ENCODE measurements around the gene PPEF2. TPM values are rescaled to one million over a fixed set of nuclear protein-coding genes. Genes with fewer than 3 reads are reported as not detected.

The PPEF2 gene
- total RNA-seq, 3 donors from 2014 or later: 0.15 to 0.33 TPM; not detected in 1

DNA sequence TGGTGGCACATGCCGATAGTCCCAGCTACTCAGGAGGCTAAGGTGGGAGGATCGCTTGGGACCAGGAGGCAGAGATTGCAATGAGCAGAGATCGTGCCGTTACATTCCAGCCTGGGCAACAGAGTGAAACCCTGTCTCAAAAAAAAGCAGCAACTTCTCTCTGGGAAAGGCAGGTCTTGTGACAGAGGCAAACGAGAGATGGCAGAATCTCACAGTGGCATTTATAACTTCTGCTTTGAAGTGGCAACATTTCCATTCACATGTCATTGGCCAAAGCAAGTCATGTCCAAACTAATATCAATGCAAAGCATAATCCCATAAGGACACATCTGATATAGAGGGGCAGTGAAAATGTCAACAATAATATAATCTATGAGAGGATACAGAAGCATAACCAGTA is 79.8 kb downstream of the PPEF2 start:
- Histone ChIP-seq H3K9me3 (no peaks in the 10 kb centered on the region), H3K4me3 (no peak overlapping the region), H3K27ac (no peak overlapping the region), H3K27me3 (no peaks in the 10 kb centered on the region), H3K36me3 (no peaks in the 10 kb centered on the region), H3K4me1 (no peaks in the 10 kb centered on the region)
- no peak for DNase-seq (ENCODE audit: low spot score in 2 of 2)
- intact Hi-C loops (cut with DNase I; ENCODE audit: low total_unique reads): no loop called here
- TF ChIP-seq, protein P1, sequence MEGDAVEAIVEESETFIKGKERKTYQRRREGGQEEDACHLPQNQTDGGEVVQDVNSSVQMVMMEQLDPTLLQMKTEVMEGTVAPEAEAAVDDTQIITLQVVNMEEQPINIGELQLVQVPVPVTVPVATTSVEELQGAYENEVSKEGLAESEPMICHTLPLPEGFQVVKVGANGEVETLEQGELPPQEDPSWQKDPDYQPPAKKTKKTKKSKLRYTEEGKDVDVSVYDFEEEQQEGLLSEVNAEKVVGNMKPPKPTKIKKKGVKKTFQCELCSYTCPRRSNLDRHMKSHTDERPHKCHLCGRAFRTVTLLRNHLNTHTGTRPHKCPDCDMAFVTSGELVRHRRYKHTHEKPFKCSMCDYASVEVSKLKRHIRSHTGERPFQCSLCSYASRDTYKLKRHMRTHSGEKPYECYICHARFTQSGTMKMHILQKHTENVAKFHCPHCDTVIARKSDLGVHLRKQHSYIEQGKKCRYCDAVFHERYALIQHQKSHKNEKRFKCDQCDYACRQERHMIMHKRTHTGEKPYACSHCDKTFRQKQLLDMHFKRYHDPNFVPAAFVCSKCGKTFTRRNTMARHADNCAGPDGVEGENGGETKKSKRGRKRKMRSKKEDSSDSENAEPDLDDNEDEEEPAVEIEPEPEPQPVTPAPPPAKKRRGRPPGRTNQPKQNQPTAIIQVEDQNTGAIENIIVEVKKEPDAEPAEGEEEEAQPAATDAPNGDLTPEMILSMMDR (IDR thresholded peaks at IDR 0.05): no peak
- no peak for TF ChIP-seq POLR2AphosphoS5 (IDR thresholded peaks at IDR 0.05)
- no peak for TF ChIP-seq POLR2A (IDR thresholded peaks at IDR 0.05)

DNA sequence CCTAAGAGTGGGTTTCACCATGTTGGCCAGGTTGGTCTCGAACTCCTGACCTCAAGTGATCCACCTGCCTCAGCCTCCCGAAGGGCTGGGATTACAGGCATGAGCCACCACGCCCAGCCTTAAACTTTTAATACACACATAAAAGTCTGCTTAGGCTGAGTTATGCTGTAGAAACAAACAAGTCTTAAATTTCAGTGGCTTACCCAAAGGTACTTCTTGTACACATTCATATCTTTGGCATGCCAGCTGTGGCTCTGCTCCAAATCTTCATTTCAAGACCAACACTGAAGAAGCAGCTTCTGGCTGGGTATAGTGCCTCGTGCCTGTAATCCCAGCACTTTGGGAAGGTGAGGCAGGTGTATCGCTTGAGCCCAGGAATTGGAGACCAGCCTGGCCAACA is 80.3 kb downstream of the PPEF2 start:
- Histone ChIP-seq H3K9me3 (no peaks in the 10 kb centered on the region), H3K4me1 (no peaks in the 10 kb centered on the region), H3K36me3 (no peaks in the 10 kb centered on the region), H3K4me3 (no peak overlapping the region), H3K27ac (no peak overlapping the region), H3K27me3 (no peaks in the 10 kb centered on the region)
- intact Hi-C loops (cut with DNase I; ENCODE audit: low total_unique reads): no loop called here
- no peak for DNase-seq (ENCODE audit: low spot score in 2 of 2)
- TF ChIP-seq POLR2AphosphoS5 (IDR thresholded peaks at IDR 0.05) (no peak), POLR2A (IDR thresholded peaks at IDR 0.05) (no peak)
- TF ChIP-seq, protein P1 (IDR thresholded peaks at IDR 0.05): no peak

DNA sequence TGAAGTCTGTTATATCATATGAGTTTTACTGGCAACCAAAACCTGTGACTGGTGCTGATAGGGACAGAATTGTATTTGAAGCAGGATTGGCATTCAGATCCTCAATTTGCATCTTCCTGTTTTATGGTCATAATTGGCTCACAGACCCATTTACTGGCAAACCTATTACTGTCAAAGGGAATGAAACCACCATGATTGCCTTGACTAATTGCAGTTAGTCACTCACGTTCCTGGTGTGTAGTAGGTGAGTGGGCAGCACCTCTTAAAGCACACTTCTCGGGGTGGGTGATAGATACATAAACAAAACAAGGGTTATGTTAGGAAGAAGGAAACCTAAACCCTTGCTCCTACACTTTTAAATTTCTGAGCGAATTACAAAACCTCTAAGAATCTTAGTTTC is 81.0 kb downstream of the PPEF2 start:
- intact Hi-C loops (cut with DNase I; ENCODE audit: low total_unique reads): no loop called here

DNA sequence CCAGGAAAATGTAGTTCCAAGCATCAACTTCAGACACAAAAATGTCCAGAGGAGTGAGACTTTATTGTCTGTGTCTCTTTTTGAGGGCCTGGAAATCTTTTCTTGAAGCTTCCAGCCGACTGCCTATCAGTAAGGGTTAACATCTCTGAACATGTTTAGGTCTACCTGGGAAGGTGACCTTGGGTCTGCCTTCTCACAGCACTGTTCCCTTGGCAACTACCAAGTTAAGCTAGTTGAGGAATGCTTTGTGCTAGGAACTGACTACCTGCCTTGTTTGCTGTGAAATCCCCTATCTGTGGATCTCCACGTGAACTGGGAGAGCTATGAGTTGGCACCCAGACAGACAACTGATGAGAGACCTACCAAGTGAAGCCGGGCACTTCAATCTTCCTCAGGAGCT is 81.6 kb downstream of the PPEF2 start:
- H3K36me3 ChIP-seq: no peaks in the 10 kb centered on the region
- H3K4me1 ChIP-seq: no peaks in the 10 kb centered on the region
- H3K4me3 ChIP-seq: no peak overlapping the region
- no peaks in the 10 kb centered on the region for H3K9me3 ChIP-seq
- H3K27ac ChIP-seq: no peak overlapping the region
- intact Hi-C loops (cut with DNase I; ENCODE audit: low total_unique reads): no loop called here
- no peaks in the 10 kb centered on the region for H3K27me3 ChIP-seq
- TF ChIP-seq, protein P1 (IDR thresholded peaks at IDR 0.05): no peak
- no peak for TF ChIP-seq POLR2AphosphoS5 (IDR thresholded peaks at IDR 0.05)
- no peak for TF ChIP-seq POLR2A (IDR thresholded peaks at IDR 0.05)
- no peak for DNase-seq (ENCODE audit: low spot score in 2 of 2)

More for the DNA sequence above, 81.0 kb downstream of the PPEF2 start:
- no peak overlapping the region for H3K27ac ChIP-seq
- H3K4me3 ChIP-seq: no peak overlapping the region
- no peaks in the 10 kb centered on the region for H3K27me3 ChIP-seq
- no peak for DNase-seq (ENCODE audit: low spot score in 2 of 2)
- H3K4me1 ChIP-seq: no peaks in the 10 kb centered on the region
- TF ChIP-seq POLR2A (IDR thresholded peaks at IDR 0.05): no peak
- TF ChIP-seq, protein P1 (IDR thresholded peaks at IDR 0.05): no peak
- H3K36me3 ChIP-seq: no peaks in the 10 kb centered on the region
- no peaks in the 10 kb centered on the region for H3K9me3 ChIP-seq

DNA sequence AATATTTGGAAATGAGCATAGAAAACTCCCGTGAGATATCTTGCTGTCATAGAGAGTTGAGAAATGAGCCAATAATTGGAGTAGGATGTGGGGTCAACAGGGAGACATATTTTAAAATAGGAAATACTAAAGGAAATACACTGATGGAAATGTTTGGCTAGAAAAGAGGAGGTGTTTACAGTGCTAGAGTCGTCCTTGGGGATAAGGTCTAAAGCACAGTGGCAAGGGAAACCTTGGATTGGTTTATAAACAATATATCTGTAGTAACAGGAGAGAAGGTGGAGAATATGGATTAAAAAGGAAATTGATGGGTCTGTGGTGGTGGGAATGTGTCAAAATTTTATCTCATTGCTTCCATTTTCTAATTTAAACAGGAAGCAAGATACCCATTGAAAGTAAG is 82.1 kb downstream of the PPEF2 start:
- TF ChIP-seq POLR2A (IDR thresholded peaks at IDR 0.05): no peak
- no peak for TF ChIP-seq POLR2AphosphoS5 (IDR thresholded peaks at IDR 0.05)
- TF ChIP-seq, protein P1 (IDR thresholded peaks at IDR 0.05): no peak
- DNase-seq (ENCODE audit: low spot score in 2 of 2): no peak

More for the DNA sequence above, 82.1 kb downstream of the PPEF2 start:
- H3K27me3 ChIP-seq: no peaks in the 10 kb centered on the region
- no peak overlapping the region for H3K27ac ChIP-seq
- no peaks in the 10 kb centered on the region for H3K9me3 ChIP-seq
- no peaks in the 10 kb centered on the region for H3K36me3 ChIP-seq
- H3K4me3 ChIP-seq: no peak overlapping the region
- no peaks in the 10 kb centered on the region for H3K4me1 ChIP-seq
- intact Hi-C loops (cut with DNase I; ENCODE audit: low total_unique reads): no loop called here
